Lung (tissue), 12 donors: ENCODE data around the gene PDE4C. TPM values are rescaled to one million over a fixed set of nuclear protein-coding genes. Genes with fewer than 3 reads are reported as not detected.
A peak's percentile ranks its signal among the peaks of the same experiment; 100 is the strongest.

Experiments
- ATAC-seq: fragments of 200-7000 bp; cut with Tn5 transposase; one replicate; pipeline ENCODE4 v1.9.1; 2020; ENCODE audit warnings: moderate number of reproducible peaks; ENCODE audit not compliant: insufficient read depth, low FRiP score
- DNase-seq, 3 donors: peaks; one replicate each; pipeline ENCODE4 v3.0.0-alpha.2; 2013 to 2017
- H3K27ac ChIP-seq, 2 donors: one replicate each; pipeline ENCODE4 v1.5.1; 2013; ENCODE audit warnings: mild to moderate bottlenecking in 2 of 2, moderate library complexity in 2 of 2, control low read depth in 1 of 2, inconsistent platforms in 1 of 2, low read depth in 1 of 2, low read length in 1 of 2
- H3K27me3 ChIP-seq, 3 donors: one replicate each; pipeline ENCODE4 v1.5.1; 2013; ENCODE audit warnings: low read length in 2 of 3; ENCODE audit not compliant: control insufficient read depth in 3 of 3, insufficient read depth in 3 of 3
- H3K36me3 ChIP-seq, 4 donors: one replicate each; pipeline ENCODE4 v1.5.1; 2013; ENCODE audit warnings: low read length in 4 of 4, mild to moderate bottlenecking in 1 of 4, moderate library complexity in 1 of 4; ENCODE audit not compliant: control insufficient read depth in 4 of 4, insufficient read depth in 4 of 4
- H3K4me1 ChIP-seq, 5 donors: one replicate each; pipeline ENCODE4 v1.5.1; 2013; ENCODE audit warnings: low read length in 5 of 5, mild to moderate bottlenecking in 2 of 5, moderate library complexity in 1 of 5; ENCODE audit not compliant: control insufficient read depth in 5 of 5, insufficient read depth in 5 of 5
- H3K4me3 ChIP-seq: one replicate; pipeline ENCODE4 v1.5.1; 2013; ENCODE audit warnings: mild to moderate bottlenecking, control low read depth, moderate library complexity
- H3K9ac ChIP-seq, 2 donors: one replicate each; pipeline ENCODE4 v1.5.1; 2013; ENCODE audit warnings: low read length in 2 of 2, control low read depth in 1 of 2; ENCODE audit not compliant: insufficient read depth in 1 of 2
- H3K9me3 ChIP-seq, 4 donors: one replicate each; pipeline ENCODE4 v1.5.1; 2013; ENCODE audit warnings: low read length in 3 of 4, mild to moderate bottlenecking in 1 of 4, moderate library complexity in 1 of 4; ENCODE audit not compliant: control insufficient read depth in 4 of 4, insufficient read depth in 3 of 4
- CTCF ChIP-seq: IDR thresholded peaks from 2 replicates; pipeline ENCODE4 v1.5.1; 2012; ENCODE audit warnings: mild to moderate bottlenecking; ENCODE audit errors: control extremely low read depth, extremely low read depth
- WGBS, 2 donors: extraction: QIAGEN DNeasy Blood & Tissue Kit; methylation state at CpG; one replicate each; pipeline ENCODE4 v1.1.7; 2013; 5-methylcytosine and 5-hydroxymethylcytosine counted together
- polyA plus RNA-seq, 2 donors: library from polyadenylated mRNA; stranded (reverse); fragments of 200-250 nt; gene quantifications; one replicate each; pipeline ENCODE4 v1.2.1, GENCODE V29; 2013
- total RNA-seq, 2 donors: library from RNA; depleted of rRNA in 1 of 2; stranded (reverse); fragments of >200 nt in 1 of 2; gene quantifications; one replicate each; pipeline ENCODE4 v1.2.1, GENCODE V29; 2014 to 2021
- donor health status: control.
- donor health status: control.
- donor health status: Bipolar disorder and iron deficiency.
- donor health status: healthy.
- donor health status: DM: yes; HTN: yes; CAD: no.

PDE4C gene
- total and polyA plus RNA-seq, 4 donors: 0.32 to 32.4 (median 4.2) TPM

DNA sequence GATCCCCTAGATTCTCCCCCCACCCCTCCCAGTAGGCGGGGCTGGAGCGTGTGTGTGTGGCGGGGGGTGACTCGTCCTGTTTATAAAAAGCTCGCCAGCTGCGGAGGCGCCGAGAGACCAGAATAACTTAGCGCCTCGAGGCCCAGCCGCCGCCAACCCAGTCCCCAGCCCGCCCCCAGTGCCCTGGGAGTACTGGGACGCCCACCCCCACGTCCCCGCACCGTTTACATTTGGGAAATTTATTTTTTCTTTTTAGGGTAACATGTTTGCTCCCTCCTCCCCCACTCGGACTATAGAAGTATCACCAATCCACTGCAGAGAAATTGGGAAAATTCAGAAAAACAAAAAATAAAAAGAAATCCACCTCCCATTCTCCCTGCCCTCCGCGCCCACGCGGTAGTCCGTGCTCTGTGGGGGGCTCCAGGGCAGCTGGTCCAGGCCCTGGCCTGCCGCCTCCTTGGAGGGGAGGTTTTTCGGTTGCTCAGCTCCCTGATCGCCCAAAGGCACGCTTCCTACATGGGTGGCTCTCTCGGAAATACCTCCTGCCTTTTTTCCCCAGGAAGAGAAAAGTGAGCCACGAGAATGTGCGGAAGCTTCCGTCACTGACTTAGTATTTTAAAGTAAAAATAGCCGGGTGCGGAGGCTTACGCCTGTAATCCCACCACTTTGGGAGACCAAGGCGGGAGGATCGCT, 20.9 kb downstream of the PDE4C start:
- H3K27me3 ChIP-seq: no peaks in the 10 kb centered on the region
- 17 to 19% methylated on average over 36 of the region's 36 CpGs for WGBS, 2 donors
- ATAC-seq: no peak

DNA sequence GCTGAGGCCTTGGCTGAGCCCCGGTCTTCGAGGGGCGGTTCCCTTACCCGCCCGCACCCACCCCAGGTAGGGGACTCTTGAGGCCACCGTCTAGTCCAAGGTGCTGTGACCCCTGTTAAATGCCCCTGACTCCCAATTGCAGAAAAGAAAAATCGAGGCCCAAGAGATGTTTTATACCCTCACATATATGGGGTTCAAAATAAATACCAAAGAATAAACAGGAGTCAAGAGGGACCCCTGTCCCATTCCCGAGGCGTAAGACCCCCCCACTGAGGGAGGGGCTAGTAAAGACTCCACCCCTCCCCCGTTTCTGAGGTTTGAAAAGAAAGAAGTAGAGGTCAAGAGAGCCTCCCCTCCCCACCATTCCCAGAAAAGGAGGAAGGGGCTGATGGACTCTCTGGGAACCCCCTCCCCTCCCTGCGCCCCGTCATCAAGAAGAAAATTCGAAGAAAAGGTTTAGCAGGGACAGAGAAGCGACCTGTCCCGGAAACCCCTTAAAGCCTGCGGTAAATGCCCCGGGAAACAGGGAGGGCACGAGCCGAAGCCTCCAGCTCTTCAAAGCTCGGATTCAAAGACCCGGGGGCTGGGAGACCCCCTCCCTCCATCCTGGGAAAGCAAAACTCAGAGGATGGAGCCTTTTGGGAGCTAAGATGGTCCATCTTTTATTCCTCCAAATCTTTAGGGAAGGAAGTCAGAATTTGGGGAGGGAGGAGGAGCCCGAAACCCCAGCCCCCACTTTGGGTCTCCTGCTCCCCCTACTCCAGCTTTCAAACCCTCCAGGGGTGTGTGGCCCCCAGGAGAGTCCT, 21.6 kb downstream of the PDE4C start:
- no peak for TF ChIP-seq CTCF
- H3K9ac ChIP-seq: peak overlapping the region; percentile 82 to 87
- WGBS, 2 donors: 0 to 1% methylated on average over 21 to 22 of the region's 22 CpGs
- H3K4me3 ChIP-seq: peak overlapping the region; percentile 18
- DNase-seq (peak; percentile 88 to 96 (median 95)), ATAC-seq (peak; percentile 12)
- H3K27ac ChIP-seq: peak overlapping the region; percentile 92 to 100
- no peaks in the 10 kb centered on the region for H3K27me3 ChIP-seq
- H3K9me3 ChIP-seq: no peaks in the 10 kb centered on the region
- peaks cover 4 to 23% (median 6%) of the 10 kb centered on the region in 5 donors for H3K4me1 ChIP-seq
- H3K36me3 ChIP-seq: no peaks in the 10 kb centered on the region

More for the DNA sequence above, 20.9 kb downstream of the PDE4C start:
- H3K4me1 ChIP-seq: peaks cover 4 to 23% (median 7%) of the 10 kb centered on the region in 5 donors
- no peaks in the 10 kb centered on the region for H3K36me3 ChIP-seq
- DNase-seq: peak; percentile 88 to 94 (median 93)
- no peak for TF ChIP-seq CTCF
- no peak overlapping the region for H3K4me3 ChIP-seq
- peak overlapping the region; percentile 92 to 100 for H3K27ac ChIP-seq
- peak overlapping the region; percentile 82 to 87 for H3K9ac ChIP-seq
- no peaks in the 10 kb centered on the region for H3K9me3 ChIP-seq

- DNase-seq: peak; percentile 100
- peak within 1 kb of the TSS; percentile 53 for H3K4me3 ChIP-seq
- H3K27me3 ChIP-seq: no peaks in the 10 kb centered on the region
- whole genome bisulfite sequencing, 2 donors: 0% methylated on average over 47 to 50 of the region's 50 CpGs
- peaks cover 4 to 23% (median 6%) of the 10 kb centered on the region in 5 donors for H3K4me1 ChIP-seq
- ATAC-seq: peak; percentile 96
- H3K27ac ChIP-seq: peak within 1 kb of the TSS; percentile 92 to 100
- TF ChIP-seq CTCF: no peak
- peak within 1 kb of the TSS; percentile 82 to 87 for H3K9ac ChIP-seq
- H3K36me3 ChIP-seq: no peaks in the 10 kb centered on the region
- no peaks in the 10 kb centered on the region for H3K9me3 ChIP-seq
Measured at GRCh38 chr19:18203863-18204393, 22.3 kb downstream of the PDE4C start, which contains the start of gene RAB3A. Gene RAB3A, minus strand, starts transcription at chr19:18204042. Its CDS starts 1,302 bp downstream, at chr19:18202740.
